GM23248 (cell line): Measurements from ENCODE around the gene MAGEB3. TPM values are rescaled to one million over a fixed set of nuclear protein-coding genes. Genes with fewer than 3 reads are reported as not detected.

Experiments
- DNase-seq: peaks from one replicate; pipeline ENCODE4 v3.0.0-alpha.2; 2015
- H2AFZ ChIP-seq: fragments of 200-600 bp; sonication (generic); 2 replicates; pipeline ENCODE4 v1.6.1; 2016; ENCODE audit warnings: antibody characterized with exemption
- H3F3A ChIP-seq: fragments of 200-600 bp; sonication (generic); 2 replicates; pipeline ENCODE4 v1.6.1; 2016; ENCODE audit warnings: mild to moderate bottlenecking, antibody characterized with exemption, mixed run types; ENCODE audit not compliant: insufficient read depth
- H3K27ac ChIP-seq: fragments of 200-600 bp; sonication (generic); 2 replicates; pipeline ENCODE4 v1.5.1; 2016; ENCODE audit warnings: mild to moderate bottlenecking
- H3K27me3 ChIP-seq: fragments of 200-600 bp; sonication (generic); replicated peaks from 2 replicates; pipeline ENCODE4 v1.6.1; 2016; ENCODE audit warnings: mild to moderate bottlenecking; ENCODE audit not compliant: insufficient read depth
- H3K36me3 ChIP-seq: fragments of 200-600 bp; sonication (generic); 2 replicates; pipeline ENCODE4 v1.6.1; 2016; ENCODE audit warnings: low read depth, mild to moderate bottlenecking
- H3K4me1 ChIP-seq: fragments of 200-600 bp; sonication (generic); 2 replicates; pipeline ENCODE4 v1.6.1; 2016; ENCODE audit warnings: mild to moderate bottlenecking; ENCODE audit not compliant: insufficient read depth
- H3K4me2 ChIP-seq: fragments of 200-600 bp; sonication (generic); one replicate; pipeline ENCODE4 v1.6.1; 2016; ENCODE audit warnings: mild to moderate bottlenecking; ENCODE audit not compliant: unreplicated experiment
- H3K4me3 ChIP-seq: fragments of 200-600 bp; sonication (generic); 2 replicates; pipeline ENCODE4 v1.5.1; 2016; ENCODE audit warnings: mild to moderate bottlenecking
- H3K79me2 ChIP-seq: fragments of 200-600 bp; sonication (generic); 2 replicates; pipeline ENCODE4 v1.6.1; 2016; ENCODE audit warnings: mild to moderate bottlenecking; ENCODE audit not compliant: insufficient read depth
- H3K9ac ChIP-seq: fragments of 200-600 bp; sonication (generic); 2 replicates; pipeline ENCODE4 v1.6.1; 2016; ENCODE audit warnings: mild to moderate bottlenecking
- H3K9me2 ChIP-seq: fragments of 200-600 bp; sonication (generic); 2 replicates; pipeline ENCODE4 v1.6.1; 2016; ENCODE audit warnings: mixed run types, mild to moderate bottlenecking, moderate library complexity; ENCODE audit not compliant: insufficient read depth
- H3K9me3 ChIP-seq: fragments of 200-600 bp; sonication (generic); one replicate; pipeline ENCODE4 v1.6.1; 2017; ENCODE audit warnings: low read depth
- H4K20me1 ChIP-seq: fragments of 200-600 bp; sonication (generic); 2 replicates; pipeline ENCODE4 v1.6.0; 2016; ENCODE audit not compliant: insufficient read depth
- EZH2 ChIP-seq: fragments of 200-600 bp; sonication (generic); IDR thresholded peaks from 2 replicates; pipeline ENCODE4 v1.6.1; 2018; ENCODE audit warnings: antibody characterized with exemption, mild to moderate bottlenecking; ENCODE audit not compliant: insufficient read depth, poor library complexity, severe bottlenecking
- EZH2phosphoT487 ChIP-seq: fragments of 200-600 bp; sonication (generic); IDR thresholded peaks from 2 replicates; pipeline ENCODE4 v1.6.1; 2018; ENCODE audit warnings: antibody characterized with exemption, moderate library complexity, mild to moderate bottlenecking, low read depth; ENCODE audit not compliant: insufficient read depth
- WGBS, 2 experiments: methylation state at CpG; one replicate each; pipeline ENCODE4 v1.1.6; 2015 to 2017; ENCODE audit warnings: low lambda C conversion rate in 2 of 2, low coverage in 1 of 2; ENCODE audit errors: missing lambda C conversion rate in 2 of 2; 5-methylcytosine and 5-hydroxymethylcytosine counted together
- in situ Hi-C: fragments of 300-500 bp; cut with MboI; formaldehyde crosslinking; loops from 2 replicates; pipeline ENCODE4 v1.15.0; 2020
- polyA plus RNA-seq: library from polyadenylated mRNA; unstranded; fragments of >200 nt; fragmentation: Nextera tagmentation; extraction: Ambion mirVana; gene quantifications from 2 replicates; pipeline ENCODE4 v1.2.1, GENCODE V29; 2016
- total RNA-seq: library from RNA; depleted of rRNA; stranded (reverse); fragments of >200 nt; shearing (Covaris generic); gene quantifications from 2 replicates; pipeline ENCODE4 v1.2.3, GENCODE V29; 2014

Gene MAGEB3
- total and polyA plus RNA-seq, 2 experiments from 2014 or later, result not detected

DNA sequence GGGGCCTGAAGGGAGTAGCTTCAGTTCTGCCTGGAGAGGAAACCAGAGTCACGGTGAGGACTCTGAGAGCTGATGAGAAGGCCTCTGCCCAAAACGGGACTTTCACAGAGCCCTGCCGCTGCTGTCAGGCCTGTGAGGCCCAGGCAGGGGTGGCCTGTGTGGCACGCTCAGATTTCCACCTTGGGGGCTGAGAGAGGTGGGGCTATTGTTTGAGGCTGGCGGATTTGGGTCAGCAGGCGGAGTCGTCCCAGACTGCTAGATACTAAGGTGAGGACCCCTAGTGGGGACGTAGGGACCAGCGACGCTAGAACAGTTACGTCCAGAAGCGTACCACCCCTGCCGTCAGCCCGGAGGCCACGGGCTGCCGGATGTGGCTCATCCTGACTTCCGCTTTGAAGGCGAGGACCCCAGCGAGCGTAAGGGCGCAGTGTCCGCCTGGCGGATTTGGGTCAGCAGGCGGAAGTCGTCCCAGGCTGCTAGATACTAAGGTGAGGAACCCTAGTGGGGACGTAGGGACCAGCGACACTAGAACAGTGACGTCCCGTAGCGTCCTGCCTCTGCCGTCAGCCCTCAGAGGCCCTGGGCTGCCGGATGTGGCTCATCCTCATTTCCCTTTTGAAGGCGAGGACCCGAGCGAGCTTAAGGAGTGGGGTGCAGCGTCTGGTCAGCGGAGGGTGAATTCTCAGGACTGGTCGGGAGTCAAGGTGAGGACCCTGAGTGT, 16.5 kb downstream of the MAGEB3 start, which contains the start of gene MAGEB1:
MAGEB1 (plus strand) TSS at position 378 of the 721 bp plus-strand sequence. CDS start 3,348 bp downstream, outside the sequence.
- WGBS, 2 experiments, result 75 to 80% methylated on average over 27 to 29 of the region's 38 CpGs
- no peak for DNase-seq
- no peak within 1 kb of the TSS for H3K27ac ChIP-seq
- H3K4me1 ChIP-seq, result no peaks in the 10 kb centered on the region
- no peaks in the 10 kb centered on the region for H4K20me1 ChIP-seq
- in situ Hi-C loops, result no loop called here
- H3K9me2 ChIP-seq, result no peaks in the 10 kb centered on the region
- no peak within 1 kb of the TSS for H3K9ac ChIP-seq
- no peaks in the 10 kb centered on the region for H3F3A ChIP-seq
- no peaks in the 10 kb centered on the region for H3K79me2 ChIP-seq
- H3K9me3 ChIP-seq, result no peaks in the 10 kb centered on the region
- TF ChIP-seq EZH2phosphoT487 (no peak), EZH2 (no peak)
- H3K4me3 ChIP-seq, result no peak within 1 kb of the TSS
- no peaks in the 10 kb centered on the region for H3K27me3 ChIP-seq
- H3K36me3 ChIP-seq, result no peaks in the 10 kb centered on the region
- H2AFZ ChIP-seq, result no peak within 1 kb of the TSS
- no peak within 1 kb of the TSS for H3K4me2 ChIP-seq

DNA sequence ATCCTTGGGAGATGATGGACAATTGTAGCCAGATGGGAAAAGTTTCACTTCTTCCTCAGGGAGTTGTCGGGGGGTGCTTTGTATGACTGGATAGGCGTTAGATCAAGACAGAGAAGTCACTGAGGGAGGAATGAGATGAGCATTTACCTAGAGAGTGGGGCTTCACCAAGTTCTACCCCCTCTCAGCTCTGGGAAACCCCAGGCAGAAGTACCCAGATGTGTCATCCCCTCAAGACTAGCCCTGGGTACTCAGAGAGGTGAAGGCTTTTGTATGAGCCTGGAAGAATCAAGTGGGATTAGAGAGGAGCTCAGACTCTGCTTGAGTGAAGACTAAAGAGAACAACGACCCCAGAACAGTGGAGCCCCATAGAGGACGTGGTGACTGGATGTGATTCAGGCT, 18.4 kb downstream of the MAGEB3 start:
- Histone ChIP-seq H3K27ac (no peak overlapping the region), H3K4me1 (no peaks in the 10 kb centered on the region), H4K20me1 (no peaks in the 10 kb centered on the region), H3F3A (no peaks in the 10 kb centered on the region), H3K79me2 (no peaks in the 10 kb centered on the region), H3K9me2 (no peaks in the 10 kb centered on the region), H3K36me3 (no peaks in the 10 kb centered on the region), H3K4me2 (no peak overlapping the region), H3K4me3 (no peak overlapping the region), H3K9me3 (no peaks in the 10 kb centered on the region), H3K27me3 (no peaks in the 10 kb centered on the region), H3K9ac (no peak overlapping the region), H2AFZ (no peak overlapping the region)
- TF ChIP-seq EZH2 (no peak), EZH2phosphoT487 (no peak)
- in situ Hi-C loops, result no loop called here
- DNase-seq, result no peak
- WGBS, 2 experiments, result 24 to 34% methylated on average over 4 of the region's 4 CpGs

DNA sequence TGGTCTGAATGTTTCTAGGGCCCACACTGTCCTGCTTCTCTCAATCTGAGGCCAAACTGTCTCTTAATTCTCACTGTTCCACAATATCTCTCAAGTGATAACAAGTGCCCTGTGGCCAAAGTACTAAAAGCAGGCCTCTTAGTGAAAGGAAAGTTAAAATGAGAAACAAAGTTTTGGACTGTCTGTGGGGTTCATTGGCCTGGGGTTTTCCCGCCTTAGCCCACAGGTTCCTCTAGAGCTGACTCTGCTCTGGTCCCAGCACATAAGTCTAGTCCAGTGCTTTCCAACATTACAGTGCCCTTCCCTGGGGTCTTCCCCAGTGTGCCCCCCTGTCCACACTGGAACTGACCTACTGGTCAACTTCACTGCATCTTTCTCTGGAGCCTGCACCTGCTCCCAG, 22.8 kb downstream of the MAGEB3 start:
- no peak overlapping the region for H2AFZ ChIP-seq
- 25% methylated on average over 1 of the region's 1 CpG; no CpG with 5 or more reads in 1 of the 2 experiments for WGBS, 2 experiments
- H3K4me1 ChIP-seq, result no peaks in the 10 kb centered on the region
- no peak for DNase-seq
- no peaks in the 10 kb centered on the region for H3K9me3 ChIP-seq
- H3K9ac ChIP-seq, result no peak overlapping the region
- H3K4me3 ChIP-seq, result no peak overlapping the region
- H3F3A ChIP-seq, result no peaks in the 10 kb centered on the region
- in situ Hi-C loops, result no loop called here
- TF ChIP-seq EZH2phosphoT487 (no peak), EZH2 (no peak)
- no peak overlapping the region for H3K27ac ChIP-seq
- no peaks in the 10 kb centered on the region for H4K20me1 ChIP-seq
- H3K4me2 ChIP-seq, result no peak overlapping the region
- H3K9me2 ChIP-seq, result no peaks in the 10 kb centered on the region
- H3K79me2 ChIP-seq, result no peaks in the 10 kb centered on the region
- no peaks in the 10 kb centered on the region for H3K36me3 ChIP-seq
- H3K27me3 ChIP-seq, result no peaks in the 10 kb centered on the region

DNA sequence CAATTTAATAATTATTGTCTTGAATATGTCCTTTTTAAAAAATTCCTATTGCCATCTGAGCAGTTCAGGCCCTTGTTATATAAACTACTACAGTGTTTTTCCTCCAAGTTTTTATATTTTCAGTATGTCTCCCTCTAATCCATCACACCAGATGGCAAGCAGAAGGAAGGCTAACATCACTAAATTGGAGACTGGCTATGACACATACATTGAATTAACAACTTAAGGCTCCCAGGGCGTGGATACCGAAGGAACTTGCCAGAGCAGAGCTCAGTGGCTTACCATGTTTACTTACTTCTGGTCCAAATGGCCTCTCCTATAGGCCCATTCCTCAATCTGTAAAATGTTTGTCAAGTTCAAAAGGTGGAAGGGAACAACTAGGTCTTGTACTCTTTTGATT, 29.5 kb downstream of the MAGEB3 start:
- Histone ChIP-seq H4K20me1 (no peaks in the 10 kb centered on the region), H2AFZ (no peak overlapping the region), H3K36me3 (no peaks in the 10 kb centered on the region), H3K9me3 (no peaks in the 10 kb centered on the region), H3K4me2 (no peak overlapping the region), H3K4me1 (no peaks in the 10 kb centered on the region), H3F3A (no peaks in the 10 kb centered on the region), H3K9me2 (no peaks in the 10 kb centered on the region), H3K27ac (no peak overlapping the region), H3K27me3 (no peaks in the 10 kb centered on the region), H3K9ac (no peak overlapping the region), H3K4me3 (no peak overlapping the region), H3K79me2 (no peaks in the 10 kb centered on the region)
- DNase-seq, result no peak
- WGBS, 2 experiments, result 10 to 19% methylated on average over 2 of the region's 2 CpGs
- in situ Hi-C loops, result no loop called here
- TF ChIP-seq EZH2phosphoT487 (no peak), EZH2 (no peak)

DNA sequence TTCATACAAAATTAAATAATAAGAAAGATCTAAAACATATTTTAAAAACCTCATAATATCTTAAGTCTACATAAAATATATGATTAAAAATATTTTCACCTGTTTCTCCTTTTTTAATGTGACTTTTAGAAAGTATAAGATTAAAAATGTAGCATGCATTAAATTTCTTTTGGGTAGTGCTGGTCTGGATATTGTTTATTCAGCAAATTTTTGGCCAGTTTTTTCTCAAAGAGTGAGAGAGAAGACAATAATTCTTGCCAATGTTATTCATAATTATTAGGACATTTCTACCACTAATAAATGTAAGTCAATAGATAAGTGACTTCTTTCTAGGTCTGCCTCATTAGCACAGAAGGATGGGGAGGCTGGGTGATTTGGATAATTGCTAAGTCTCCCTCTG, 30.6 kb downstream of the MAGEB3 start:
- H3K36me3 ChIP-seq, result no peaks in the 10 kb centered on the region
- no peaks in the 10 kb centered on the region for H3K9me3 ChIP-seq
- H2AFZ ChIP-seq, result no peak overlapping the region
- H3K27ac ChIP-seq, result no peak overlapping the region
- H3K9me2 ChIP-seq, result no peaks in the 10 kb centered on the region
- no peaks in the 10 kb centered on the region for H3K79me2 ChIP-seq
- in situ Hi-C loops, result no loop called here
- H3K9ac ChIP-seq, result no peak overlapping the region
- H4K20me1 ChIP-seq, result no peaks in the 10 kb centered on the region
- H3F3A ChIP-seq, result no peaks in the 10 kb centered on the region
- DNase-seq, result no peak
- H3K27me3 ChIP-seq, result no peaks in the 10 kb centered on the region
- TF ChIP-seq EZH2 (no peak), EZH2phosphoT487 (no peak)
- no peaks in the 10 kb centered on the region for H3K4me1 ChIP-seq
- no peak overlapping the region for H3K4me3 ChIP-seq
- H3K4me2 ChIP-seq, result no peak overlapping the region
